ENCODE results near the gene THSD7A.

The THSD7A gene

DNA sequence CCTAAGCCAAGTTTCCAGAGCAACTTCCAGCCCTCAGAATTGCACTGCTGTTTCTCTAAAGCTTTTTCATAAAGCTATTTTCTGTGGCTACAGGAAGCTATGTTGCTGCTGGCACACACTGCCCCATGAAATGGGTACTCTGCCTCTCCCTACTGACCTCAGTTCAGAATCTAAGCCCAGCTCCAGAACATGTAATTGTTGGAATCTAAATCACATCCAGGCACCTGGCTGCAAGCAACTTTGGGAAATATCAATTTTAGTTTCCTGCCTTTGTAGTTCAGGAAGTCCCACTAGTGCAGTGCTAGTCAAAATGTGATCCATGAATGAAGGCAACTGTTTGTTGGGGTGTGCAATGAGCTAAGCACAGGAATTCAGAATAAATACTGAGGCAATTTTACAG lies 226.2 kb downstream of the THSD7A start:
- Histone ChIP-seq H3K27ac (no peak overlapping the region), H3K4me3 (ENCODE audit: low read depth, low read length) (no peak overlapping the region), H3K9ac (no peak overlapping the region), H3K79me2 (no peaks in the 10 kb centered on the region), H3K27me3 (ENCODE audit: control insufficient read depth, insufficient read depth, low read length) (no peaks in the 10 kb centered on the region), H3K9me3 (ENCODE audit: control insufficient read depth, low read length) (no peaks in the 10 kb centered on the region), H3K36me3 (ENCODE audit: control insufficient read depth, insufficient read depth, low read length) (no peaks in the 10 kb centered on the region), H2AFZ (no peak overlapping the region), H3K4me2 (ENCODE audit: low read length) (no peak overlapping the region), H3K4me1 (peaks cover 5% of the 10 kb centered on the region)
- TF ChIP-seq, protein P1, sequence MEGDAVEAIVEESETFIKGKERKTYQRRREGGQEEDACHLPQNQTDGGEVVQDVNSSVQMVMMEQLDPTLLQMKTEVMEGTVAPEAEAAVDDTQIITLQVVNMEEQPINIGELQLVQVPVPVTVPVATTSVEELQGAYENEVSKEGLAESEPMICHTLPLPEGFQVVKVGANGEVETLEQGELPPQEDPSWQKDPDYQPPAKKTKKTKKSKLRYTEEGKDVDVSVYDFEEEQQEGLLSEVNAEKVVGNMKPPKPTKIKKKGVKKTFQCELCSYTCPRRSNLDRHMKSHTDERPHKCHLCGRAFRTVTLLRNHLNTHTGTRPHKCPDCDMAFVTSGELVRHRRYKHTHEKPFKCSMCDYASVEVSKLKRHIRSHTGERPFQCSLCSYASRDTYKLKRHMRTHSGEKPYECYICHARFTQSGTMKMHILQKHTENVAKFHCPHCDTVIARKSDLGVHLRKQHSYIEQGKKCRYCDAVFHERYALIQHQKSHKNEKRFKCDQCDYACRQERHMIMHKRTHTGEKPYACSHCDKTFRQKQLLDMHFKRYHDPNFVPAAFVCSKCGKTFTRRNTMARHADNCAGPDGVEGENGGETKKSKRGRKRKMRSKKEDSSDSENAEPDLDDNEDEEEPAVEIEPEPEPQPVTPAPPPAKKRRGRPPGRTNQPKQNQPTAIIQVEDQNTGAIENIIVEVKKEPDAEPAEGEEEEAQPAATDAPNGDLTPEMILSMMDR (IDR thresholded peaks at IDR 0.05): no peak

DNA sequence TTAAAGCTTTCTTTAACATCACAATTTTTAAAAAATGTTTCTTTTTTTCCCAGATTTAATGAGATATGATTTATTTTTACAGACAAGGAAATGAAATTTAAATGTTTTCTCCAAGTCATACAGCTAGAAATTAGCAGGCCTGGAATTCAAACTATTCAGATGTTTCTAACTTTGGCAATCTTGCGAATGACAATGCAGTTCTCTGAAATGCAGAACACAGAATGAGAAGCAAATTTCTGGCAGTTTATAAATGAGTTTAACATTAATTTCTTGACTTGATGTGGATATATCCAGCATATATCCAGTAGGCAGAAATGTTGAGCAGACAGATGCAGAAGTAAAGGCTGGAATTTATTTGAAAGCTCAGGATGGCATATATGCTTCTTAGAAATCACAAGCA lies 227.5 kb downstream of the THSD7A start:
- no peak overlapping the region for H2AFZ ChIP-seq
- H3K36me3 ChIP-seq (ENCODE audit: control insufficient read depth, insufficient read depth, low read length): no peaks in the 10 kb centered on the region
- no peaks in the 10 kb centered on the region for H3K9me3 ChIP-seq (ENCODE audit: control insufficient read depth, low read length)
- TF ChIP-seq, protein P1 (IDR thresholded peaks at IDR 0.05): no peak
- no peak overlapping the region for H3K4me2 ChIP-seq (ENCODE audit: low read length)
- no peaks in the 10 kb centered on the region for H3K27me3 ChIP-seq (ENCODE audit: control insufficient read depth, insufficient read depth, low read length)
- no peak overlapping the region for H3K4me3 ChIP-seq (ENCODE audit: low read depth, low read length)
- H3K79me2 ChIP-seq: no peaks in the 10 kb centered on the region
- no peak overlapping the region for H3K9ac ChIP-seq
- no peak overlapping the region for H3K27ac ChIP-seq
- H3K4me1 ChIP-seq: peaks cover 2% of the 10 kb centered on the region

DNA sequence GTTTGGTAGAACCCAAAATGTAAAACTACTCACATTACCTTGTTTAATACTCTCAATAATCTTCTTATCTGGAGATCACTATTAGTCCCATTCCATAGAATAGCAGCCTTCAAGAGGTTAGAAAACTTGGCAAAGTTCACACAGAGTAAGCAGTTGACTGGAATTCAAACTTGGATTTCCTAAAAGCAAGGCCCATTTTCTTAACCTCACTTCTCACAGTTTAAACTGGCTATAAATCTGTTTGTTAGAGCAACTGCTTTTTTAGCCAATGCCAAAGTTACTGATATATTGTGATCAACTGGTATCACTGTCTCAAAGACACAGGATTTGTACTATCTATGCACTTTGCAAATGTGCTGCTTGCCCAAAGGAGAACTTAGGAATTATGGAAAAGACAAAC lies 230.2 kb downstream of the THSD7A start:
- Histone ChIP-seq H3K79me2 (no peaks in the 10 kb centered on the region), H3K9me3 (ENCODE audit: control insufficient read depth, low read length) (no peaks in the 10 kb centered on the region), H2AFZ (no peak overlapping the region), H3K4me2 (ENCODE audit: low read length) (no peak overlapping the region), H3K9ac (no peak overlapping the region), H3K4me1 (peaks cover 2% of the 10 kb centered on the region), H3K36me3 (ENCODE audit: control insufficient read depth, insufficient read depth, low read length) (no peaks in the 10 kb centered on the region), H3K27me3 (ENCODE audit: control insufficient read depth, insufficient read depth, low read length) (no peaks in the 10 kb centered on the region), H3K27ac (no peak overlapping the region), H3K4me3 (ENCODE audit: low read depth, low read length) (no peak overlapping the region)
- TF ChIP-seq, protein P1 (IDR thresholded peaks at IDR 0.05): no peak

DNA sequence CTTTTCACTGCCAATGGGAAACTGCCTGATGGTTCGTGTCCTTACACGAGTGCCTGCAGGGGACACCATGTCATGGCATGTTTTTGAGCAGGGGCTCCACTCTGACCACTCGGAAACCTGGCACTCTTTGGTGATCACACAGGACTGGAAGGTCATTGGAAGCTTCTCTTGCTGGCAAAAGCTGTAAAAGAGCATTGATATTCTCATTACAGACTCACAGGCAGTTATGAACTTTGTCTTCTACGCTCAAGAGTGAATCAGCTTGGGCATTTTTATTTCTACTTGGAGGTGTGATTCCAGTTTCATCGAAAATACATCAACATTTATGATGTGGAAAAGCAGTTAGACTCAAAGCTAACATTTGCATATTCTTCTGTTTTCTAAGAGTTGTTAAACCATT lies 238.7 kb downstream of the THSD7A start:
- TF ChIP-seq, protein P1 (IDR thresholded peaks at IDR 0.05): no peak
- H3K36me3 ChIP-seq (ENCODE audit: control insufficient read depth, insufficient read depth, low read length): no peaks in the 10 kb centered on the region
- no peak overlapping the region for H3K4me2 ChIP-seq (ENCODE audit: low read length)
- H3K4me1 ChIP-seq: peaks cover 4% of the 10 kb centered on the region
- H3K4me3 ChIP-seq (ENCODE audit: low read depth, low read length): no peak overlapping the region
- no peaks in the 10 kb centered on the region for H3K79me2 ChIP-seq
- H3K9ac ChIP-seq: no peak overlapping the region
- no peaks in the 10 kb centered on the region for H3K9me3 ChIP-seq (ENCODE audit: control insufficient read depth, low read length)
- H2AFZ ChIP-seq: peak overlapping the region; percentile 75
- H3K27me3 ChIP-seq (ENCODE audit: control insufficient read depth, insufficient read depth, low read length): no peaks in the 10 kb centered on the region
- H3K27ac ChIP-seq: peak overlapping the region; percentile 15

DNA sequence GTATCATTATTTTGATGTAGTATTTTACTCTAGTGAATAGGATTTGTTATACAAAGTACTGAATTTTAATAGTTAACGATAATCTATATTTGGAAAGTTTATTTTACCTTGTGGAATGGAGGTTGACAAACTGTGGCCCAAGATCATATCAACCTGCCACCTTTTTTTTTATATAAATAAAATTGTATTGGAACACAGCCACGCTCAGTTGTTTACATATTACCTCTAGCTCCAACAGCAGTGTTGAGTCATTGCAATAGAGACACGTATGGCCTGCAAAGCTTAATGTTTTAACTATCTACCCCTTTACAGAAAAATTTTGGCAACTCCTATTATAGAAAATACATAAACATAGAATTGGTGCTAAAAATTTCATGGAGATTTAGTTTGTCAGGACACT lies 239.3 kb downstream of the THSD7A start:
- TF ChIP-seq, protein P1 (IDR thresholded peaks at IDR 0.05): no peak
- peaks cover 4% of the 10 kb centered on the region for H3K4me1 ChIP-seq
- no peaks in the 10 kb centered on the region for H3K9me3 ChIP-seq (ENCODE audit: control insufficient read depth, low read length)
- H3K9ac ChIP-seq: no peak overlapping the region
- H3K79me2 ChIP-seq: no peaks in the 10 kb centered on the region
- H3K4me2 ChIP-seq (ENCODE audit: low read length): no peak overlapping the region
- H3K27me3 ChIP-seq (ENCODE audit: control insufficient read depth, insufficient read depth, low read length): no peaks in the 10 kb centered on the region
- peak overlapping the region; percentile 75 for H2AFZ ChIP-seq
- H3K4me3 ChIP-seq (ENCODE audit: low read depth, low read length): no peak overlapping the region
- peak overlapping the region; percentile 15 for H3K27ac ChIP-seq
- H3K36me3 ChIP-seq (ENCODE audit: control insufficient read depth, insufficient read depth, low read length): no peaks in the 10 kb centered on the region

All from parathyroid adenoma (tissue), 2 donors.